ENCODE results near the gene FAM187B. TPM values are rescaled to one million over a fixed set of nuclear protein-coding genes. Genes with fewer than 3 reads are reported as not detected.
A peak's percentile ranks its signal among the peaks of the same experiment; 100 is the strongest.
"Not testable (repeated sequence)": the region's sequence is repeated elsewhere in the genome, so short reads cannot be mapped to it uniquely, and the experiment has no call there.

Gene FAM187B
- total RNA-seq, 2 experiments from 2014 or later: not detected

DNA sequence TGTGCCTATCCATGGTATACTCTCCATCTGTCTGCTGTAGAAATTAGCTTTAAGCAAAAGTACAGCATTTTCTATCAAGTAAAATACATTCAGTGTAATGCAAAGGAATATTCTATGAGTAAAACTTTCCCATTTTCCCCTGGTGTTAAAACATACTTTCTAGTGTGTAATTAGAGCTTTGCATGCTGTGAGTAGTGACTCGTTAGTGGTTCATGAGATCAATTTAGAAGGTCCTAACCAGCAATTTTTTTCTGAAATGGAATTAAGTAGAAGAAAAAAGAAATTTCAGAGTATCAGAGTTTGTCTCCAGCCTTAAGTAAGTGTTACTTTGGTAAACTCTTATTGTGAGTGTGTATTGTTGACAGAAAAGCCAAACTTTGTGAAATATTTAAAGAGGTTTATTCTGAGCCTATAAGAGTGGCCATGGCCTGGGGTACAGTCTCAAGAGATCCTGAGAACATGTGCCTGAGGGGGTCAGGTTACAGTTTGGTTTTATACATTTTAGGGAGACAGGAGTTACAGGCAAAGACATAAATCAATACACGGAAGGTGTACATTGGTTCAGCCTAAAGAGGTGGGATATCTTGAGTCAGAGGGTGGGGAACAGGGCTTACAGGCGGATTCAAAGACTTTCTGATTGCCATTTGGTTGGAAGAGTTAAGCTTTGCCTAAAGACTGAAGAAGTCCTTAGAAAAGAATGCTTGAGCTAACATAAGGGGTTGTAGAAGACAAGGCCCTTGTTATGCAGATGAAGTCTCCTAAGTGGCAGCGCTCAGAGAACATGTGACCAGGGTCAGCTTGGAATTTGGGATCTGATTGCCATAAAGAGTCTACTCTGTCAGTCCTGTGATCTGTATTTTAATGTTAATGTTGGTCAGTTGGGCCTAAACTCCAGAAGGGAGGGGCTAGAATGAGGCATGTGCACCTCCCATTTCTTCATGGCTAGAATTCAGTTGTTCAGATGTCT lies 25.5 kb downstream of the FAM187B start:
- intact Hi-C loops (cut with micrococcal nuclease): no loop called here
- CTCF ChIA-PET: interaction anchor here (0.6 kb wide), 1 partner anchor 23 kb away, joined by 4 read pairs; no protein-coding TSS in a partner anchor
- H3K4me3 Mint-ChIP-seq: no peak overlapping the region
- H3K27me3 Mint-ChIP-seq (ENCODE audit: low read depth): no peaks in the 10 kb centered on the region
- peak overlapping the region; percentile 92 for H3K27ac Mint-ChIP-seq
- H3K9me3 Mint-ChIP-seq: peaks cover 1% of the 10 kb centered on the region
- H3K4me1 Mint-ChIP-seq (ENCODE audit: low read depth): peaks cover 71% of the 10 kb centered on the region
- DNase-seq: no peak
- H3K36me3 Mint-ChIP-seq (ENCODE audit: low read depth): no peaks in the 10 kb centered on the region

DNA sequence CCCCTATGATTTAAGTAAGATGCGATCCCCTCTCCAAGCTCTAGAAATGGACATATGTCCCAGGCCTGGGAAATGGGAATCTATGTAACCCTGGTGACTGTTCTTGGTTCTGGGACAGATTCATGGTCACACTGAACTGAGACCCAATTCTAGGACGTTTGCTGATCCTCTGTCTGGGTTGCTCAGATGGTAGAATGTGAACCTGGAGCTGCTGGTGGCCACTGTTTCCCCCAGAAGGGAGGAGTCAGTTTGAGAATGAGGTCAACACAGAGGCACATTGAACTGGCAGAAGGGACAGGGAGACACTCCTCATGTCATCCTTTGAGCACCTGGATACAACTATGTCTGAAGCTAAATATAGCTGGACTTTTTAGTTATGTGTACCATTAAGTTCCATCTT lies 29.1 kb downstream of the FAM187B start:
- CTCF ChIA-PET: no interaction called here
- H3K27me3 Mint-ChIP-seq (ENCODE audit: low read depth): no peaks in the 10 kb centered on the region
- intact Hi-C loops (cut with micrococcal nuclease): no loop called here
- H3K9me3 Mint-ChIP-seq: no peaks in the 10 kb centered on the region
- H3K36me3 Mint-ChIP-seq (ENCODE audit: low read depth): no peaks in the 10 kb centered on the region
- DNase-seq: no peak
- no peak overlapping the region for H3K27ac Mint-ChIP-seq
- H3K4me3 Mint-ChIP-seq: no peak overlapping the region
- peaks cover 45% of the 10 kb centered on the region for H3K4me1 Mint-ChIP-seq (ENCODE audit: low read depth)

DNA sequence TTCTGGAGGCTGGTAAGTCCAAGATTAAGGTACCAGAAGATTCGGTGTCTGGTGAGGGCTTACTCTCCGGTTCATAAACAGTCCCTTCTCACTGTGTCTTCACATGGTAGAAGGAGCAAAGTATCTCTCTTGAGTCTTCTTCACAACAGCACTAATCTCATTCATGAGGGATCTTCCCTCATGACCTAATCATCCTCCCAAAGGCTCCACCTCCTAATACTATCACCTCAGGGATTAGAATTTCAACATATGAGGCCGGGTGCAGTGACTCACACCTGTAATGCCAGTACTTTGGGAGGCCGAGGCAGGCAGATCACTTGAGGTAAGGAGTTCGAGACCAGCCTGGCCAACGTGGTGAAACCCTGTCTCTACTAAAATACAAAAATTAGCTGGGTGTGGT lies 31.7 kb downstream of the FAM187B start:
- intact Hi-C loops (cut with micrococcal nuclease): loop anchor here (2.0 kb wide), 1 partner anchor 18 kb away; no protein-coding TSS in a partner anchor
- H3K36me3 Mint-ChIP-seq (ENCODE audit: low read depth); H3K27ac Mint-ChIP-seq; CTCF ChIA-PET; H3K9me3 Mint-ChIP-seq; H3K27me3 Mint-ChIP-seq (ENCODE audit: low read depth); H3K4me3 Mint-ChIP-seq: not testable (repeated sequence)
- H3K4me1 Mint-ChIP-seq (ENCODE audit: low read depth): peaks cover 21% of the 10 kb centered on the region
- DNase-seq: peak; percentile 51

DNA sequence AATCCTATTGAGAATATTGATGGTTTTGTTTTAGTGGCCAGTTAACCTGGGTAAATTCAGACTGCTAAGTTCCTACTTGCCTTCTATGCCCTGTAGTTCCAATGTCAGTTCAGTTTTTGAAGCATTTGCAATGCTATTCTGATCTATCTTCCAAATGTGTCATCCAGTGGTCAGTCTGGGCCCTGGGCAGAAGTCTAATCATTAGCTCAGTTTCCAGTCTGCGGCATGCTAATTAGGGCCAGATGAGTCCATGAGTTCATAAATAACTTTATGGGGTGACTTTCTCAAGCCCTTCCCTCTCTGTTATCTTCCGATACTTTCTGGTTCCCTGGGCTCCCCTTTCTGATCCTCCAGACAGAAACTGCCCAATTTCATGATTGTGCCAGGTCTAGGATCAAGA lies 32.7 kb downstream of the FAM187B start:
- Mint-ChIP-seq H3K27me3 (ENCODE audit: low read depth) (no peaks in the 10 kb centered on the region), H3K4me1 (ENCODE audit: low read depth) (peaks cover 13% of the 10 kb centered on the region), H3K9me3 (no peaks in the 10 kb centered on the region), H3K4me3 (no peak overlapping the region), H3K27ac (no peak overlapping the region), H3K36me3 (ENCODE audit: low read depth) (no peaks in the 10 kb centered on the region)
- CTCF ChIA-PET: interaction anchor here (0.6 to 0.8 kb wide), 3 partner anchors 16 to 273 kb away, joined by 3 to 4 read pairs (median 3); no protein-coding TSS in a partner anchor
- intact Hi-C loops (cut with micrococcal nuclease): loop anchor here (2.0 kb wide), 1 partner anchor 19 kb away; no protein-coding TSS in a partner anchor
- no peak for DNase-seq

DNA sequence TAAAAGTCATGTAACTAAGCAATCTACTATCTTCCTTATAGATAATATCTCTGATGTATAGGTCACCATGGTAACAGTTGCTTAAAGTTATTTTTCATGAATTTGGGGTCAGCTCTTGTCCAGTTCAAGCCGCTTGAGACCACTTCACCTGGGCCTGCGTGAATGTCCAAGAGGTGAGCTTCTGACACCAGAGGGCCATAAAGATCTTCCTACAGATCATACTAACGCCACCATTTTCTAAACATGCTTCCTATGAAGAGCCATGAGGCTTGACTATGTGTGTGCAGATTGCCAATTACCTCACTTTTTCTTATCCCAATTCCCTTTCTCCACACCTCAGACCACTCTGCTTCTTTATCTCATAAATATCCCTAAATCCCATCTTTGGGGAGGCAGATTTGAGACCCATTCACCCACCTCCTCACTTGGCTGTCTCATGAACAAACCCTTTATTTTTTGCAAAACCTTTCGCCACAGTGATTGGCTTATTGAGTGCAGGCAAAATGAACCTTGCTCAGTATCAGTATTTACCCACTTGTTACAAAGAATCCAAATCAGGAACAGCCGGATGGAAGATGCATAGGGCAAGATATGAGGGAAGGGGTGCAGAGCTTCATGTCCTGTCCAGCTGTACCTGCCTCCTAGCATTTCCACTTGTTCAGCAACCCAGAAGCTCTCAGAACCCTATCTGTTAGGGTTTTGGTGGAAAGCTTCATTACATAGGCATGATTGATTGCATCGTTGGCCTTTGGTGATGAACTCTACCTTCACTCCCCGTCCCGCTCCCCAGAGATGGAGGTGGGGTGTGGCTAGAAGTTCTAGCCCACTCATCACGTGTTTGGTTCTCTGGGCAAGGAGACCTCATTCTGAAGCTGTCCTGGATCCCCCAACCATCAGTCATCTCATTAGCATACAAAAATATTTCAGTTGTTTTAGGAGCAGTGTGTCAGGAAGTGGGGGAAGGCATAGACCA lies 34.2 kb downstream of the FAM187B start:
- H3K9me3 Mint-ChIP-seq: no peaks in the 10 kb centered on the region
- intact Hi-C loops (cut with micrococcal nuclease): no loop called here
- H3K4me1 Mint-ChIP-seq (ENCODE audit: low read depth): peaks cover 9% of the 10 kb centered on the region
- CTCF ChIA-PET: interaction anchor here (1.5 kb wide), 1 partner anchor 23 kb away, joined by 4 read pairs; no protein-coding TSS in a partner anchor
- no peaks in the 10 kb centered on the region for H3K27me3 Mint-ChIP-seq (ENCODE audit: low read depth)
- DNase-seq: no peak
- no peak overlapping the region for H3K27ac Mint-ChIP-seq
- H3K36me3 Mint-ChIP-seq (ENCODE audit: low read depth): no peaks in the 10 kb centered on the region
- H3K4me3 Mint-ChIP-seq: no peak overlapping the region

DNA sequence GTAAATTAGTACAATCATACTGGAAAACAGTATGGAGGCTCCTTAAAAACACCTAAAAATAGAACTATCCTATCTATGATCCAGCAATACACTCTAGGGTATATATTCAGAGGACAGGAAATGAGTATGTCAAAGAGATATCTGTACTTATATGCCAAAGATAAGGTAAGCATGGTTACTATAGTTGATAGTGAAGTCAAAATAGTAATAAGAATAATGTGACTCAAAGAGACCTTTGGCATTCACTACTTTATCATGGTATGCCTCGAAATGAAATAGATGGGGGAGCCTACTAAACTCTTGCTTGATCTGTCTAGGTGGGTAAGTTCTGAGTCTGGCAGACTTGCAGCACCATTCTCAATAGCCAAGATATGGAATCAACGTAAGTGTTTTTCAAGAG lies 43.7 kb downstream of the FAM187B start:
- no peaks in the 10 kb centered on the region for H3K36me3 Mint-ChIP-seq (ENCODE audit: low read depth)
- no peak overlapping the region for H3K27ac Mint-ChIP-seq
- CTCF ChIA-PET: interaction anchor here (0.7 kb wide), 1 partner anchor 16 kb away, joined by 3 read pairs; no protein-coding TSS in a partner anchor
- H3K4me3 Mint-ChIP-seq: no peak overlapping the region
- intact Hi-C loops (cut with micrococcal nuclease): no loop called here
- H3K27me3 Mint-ChIP-seq (ENCODE audit: low read depth): no peaks in the 10 kb centered on the region
- H3K9me3 Mint-ChIP-seq: peaks cover 4% of the 10 kb centered on the region
- peaks cover under 1% of the 10 kb centered on the region for H3K4me1 Mint-ChIP-seq (ENCODE audit: low read depth)
- DNase-seq: no peak

DNA sequence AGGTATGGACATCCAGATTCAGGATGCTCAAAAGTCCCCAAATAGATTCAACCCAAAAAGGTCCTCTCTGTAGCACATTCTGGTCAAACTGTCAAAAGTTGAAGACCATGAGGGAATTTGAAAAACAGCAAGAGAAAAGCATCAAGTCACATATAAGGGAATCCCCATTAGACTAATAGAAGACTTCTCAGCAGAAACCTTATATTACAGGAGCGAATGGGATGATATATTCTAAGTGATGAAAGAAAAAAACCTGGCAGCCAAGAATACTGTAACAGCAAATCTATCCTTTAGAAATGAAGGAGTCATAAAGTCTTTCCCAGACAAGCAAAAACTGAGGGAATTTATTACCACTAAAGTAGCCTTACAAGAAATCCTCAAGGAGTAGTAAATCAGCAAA lies 44.3 kb downstream of the FAM187B start:
- Mint-ChIP-seq H3K36me3 (ENCODE audit: low read depth) (no peaks in the 10 kb centered on the region), H3K4me3 (no peak overlapping the region), H3K27ac (no peak overlapping the region), H3K27me3 (ENCODE audit: low read depth) (no peaks in the 10 kb centered on the region), H3K9me3 (peaks cover 4% of the 10 kb centered on the region), H3K4me1 (ENCODE audit: low read depth) (peaks cover 6% of the 10 kb centered on the region)
- no peak for DNase-seq
- CTCF ChIA-PET: interaction anchor here (0.6 kb wide), 1 partner anchor 8 kb away, joined by 3 read pairs; no protein-coding TSS in a partner anchor
- intact Hi-C loops (cut with micrococcal nuclease): no loop called here

DNA sequence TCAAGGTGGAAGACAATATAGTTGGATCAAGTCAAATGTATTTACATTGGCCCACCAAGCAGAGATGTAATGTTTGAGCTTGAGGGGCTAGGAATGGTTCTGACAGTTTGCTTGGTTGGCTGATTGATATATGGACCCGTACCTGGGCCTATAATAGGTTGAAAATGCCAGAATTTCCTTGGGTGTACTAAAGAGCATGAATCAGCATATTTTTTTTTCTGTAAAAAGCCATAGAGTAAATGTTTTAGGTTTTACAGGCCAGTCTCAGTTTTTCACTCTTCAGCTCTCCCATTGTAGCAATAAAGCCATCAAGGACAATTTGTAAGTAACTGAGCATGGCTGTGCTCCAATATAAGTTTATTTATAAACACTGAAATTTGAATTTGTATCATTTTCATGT lies 47.2 kb downstream of the FAM187B start:
- Mint-ChIP-seq H3K36me3 (ENCODE audit: low read depth) (peaks cover 1% of the 10 kb centered on the region), H3K27ac (no peak overlapping the region), H3K4me1 (ENCODE audit: low read depth) (peaks cover 16% of the 10 kb centered on the region), H3K9me3 (peaks cover 11% of the 10 kb centered on the region), H3K4me3 (no peak overlapping the region), H3K27me3 (ENCODE audit: low read depth) (no peaks in the 10 kb centered on the region)
- intact Hi-C loops (cut with micrococcal nuclease): no loop called here
- DNase-seq: no peak
- CTCF ChIA-PET: no interaction called here

DNA sequence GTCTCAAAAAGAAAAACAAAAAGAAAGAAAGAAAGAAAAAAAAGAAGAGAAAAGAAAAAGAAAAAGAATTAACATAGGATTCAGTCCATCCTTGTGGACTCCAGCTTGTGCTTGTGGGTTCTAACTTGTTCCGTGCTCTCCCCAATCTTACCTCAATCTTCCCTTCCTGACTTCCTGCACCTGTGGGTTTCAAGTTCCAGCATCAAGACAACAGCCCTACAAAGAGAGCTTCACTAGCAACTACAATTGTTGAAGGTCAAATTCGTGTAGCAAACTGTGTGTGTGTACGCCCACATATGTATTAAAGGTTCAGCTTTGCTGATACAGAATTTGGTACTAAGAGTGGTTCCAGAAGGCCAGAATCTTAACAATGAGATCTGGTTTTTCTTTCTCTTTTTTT lies 48.7 kb downstream of the FAM187B start:
- H3K4me1 Mint-ChIP-seq (ENCODE audit: low read depth): peaks cover 24% of the 10 kb centered on the region
- peaks cover 11% of the 10 kb centered on the region for H3K9me3 Mint-ChIP-seq
- no peak overlapping the region for H3K4me3 Mint-ChIP-seq
- intact Hi-C loops (cut with micrococcal nuclease): no loop called here
- DNase-seq: no peak
- no peaks in the 10 kb centered on the region for H3K27me3 Mint-ChIP-seq (ENCODE audit: low read depth)
- CTCF ChIA-PET: interaction anchor here (0.6 to 1.2 kb wide), 3 partner anchors 19 to 136 kb away, joined by 4 to 5 read pairs (median 5); no protein-coding TSS in a partner anchor
- H3K36me3 Mint-ChIP-seq (ENCODE audit: low read depth): peaks cover 1% of the 10 kb centered on the region
- no peak overlapping the region for H3K27ac Mint-ChIP-seq

DNA sequence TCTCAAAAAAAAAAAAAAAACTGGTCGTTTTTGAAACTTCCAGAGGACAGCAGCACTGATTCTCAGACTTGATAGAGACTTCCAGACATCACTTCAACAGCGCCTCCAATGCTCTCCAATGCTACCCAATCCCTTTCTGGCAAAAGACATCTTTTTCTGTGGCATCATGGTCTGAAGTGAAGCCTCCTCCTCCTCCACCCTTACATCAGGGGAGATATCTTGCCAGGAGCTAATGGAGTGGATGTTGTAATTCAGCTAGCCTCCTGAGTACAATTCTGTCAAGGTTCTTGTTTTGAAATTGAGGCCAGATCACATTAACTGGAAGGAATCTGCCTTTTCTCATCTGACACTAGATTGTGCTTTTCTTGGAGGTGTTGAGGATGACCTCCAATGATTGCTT lies 49.8 kb downstream of the FAM187B start:
- CTCF ChIA-PET: interaction anchor here (1.2 kb wide), 1 partner anchor 135 kb away, joined by 5 read pairs; no protein-coding TSS in a partner anchor
- H3K27me3 Mint-ChIP-seq (ENCODE audit: low read depth): no peaks in the 10 kb centered on the region
- H3K9me3 Mint-ChIP-seq: peaks cover 7% of the 10 kb centered on the region
- H3K27ac Mint-ChIP-seq: no peak overlapping the region
- DNase-seq: no peak
- peaks cover 26% of the 10 kb centered on the region for H3K4me1 Mint-ChIP-seq (ENCODE audit: low read depth)
- intact Hi-C loops (cut with micrococcal nuclease): no loop called here
- H3K4me3 Mint-ChIP-seq: no peak overlapping the region
- H3K36me3 Mint-ChIP-seq (ENCODE audit: low read depth): peaks cover 1% of the 10 kb centered on the region

DNA sequence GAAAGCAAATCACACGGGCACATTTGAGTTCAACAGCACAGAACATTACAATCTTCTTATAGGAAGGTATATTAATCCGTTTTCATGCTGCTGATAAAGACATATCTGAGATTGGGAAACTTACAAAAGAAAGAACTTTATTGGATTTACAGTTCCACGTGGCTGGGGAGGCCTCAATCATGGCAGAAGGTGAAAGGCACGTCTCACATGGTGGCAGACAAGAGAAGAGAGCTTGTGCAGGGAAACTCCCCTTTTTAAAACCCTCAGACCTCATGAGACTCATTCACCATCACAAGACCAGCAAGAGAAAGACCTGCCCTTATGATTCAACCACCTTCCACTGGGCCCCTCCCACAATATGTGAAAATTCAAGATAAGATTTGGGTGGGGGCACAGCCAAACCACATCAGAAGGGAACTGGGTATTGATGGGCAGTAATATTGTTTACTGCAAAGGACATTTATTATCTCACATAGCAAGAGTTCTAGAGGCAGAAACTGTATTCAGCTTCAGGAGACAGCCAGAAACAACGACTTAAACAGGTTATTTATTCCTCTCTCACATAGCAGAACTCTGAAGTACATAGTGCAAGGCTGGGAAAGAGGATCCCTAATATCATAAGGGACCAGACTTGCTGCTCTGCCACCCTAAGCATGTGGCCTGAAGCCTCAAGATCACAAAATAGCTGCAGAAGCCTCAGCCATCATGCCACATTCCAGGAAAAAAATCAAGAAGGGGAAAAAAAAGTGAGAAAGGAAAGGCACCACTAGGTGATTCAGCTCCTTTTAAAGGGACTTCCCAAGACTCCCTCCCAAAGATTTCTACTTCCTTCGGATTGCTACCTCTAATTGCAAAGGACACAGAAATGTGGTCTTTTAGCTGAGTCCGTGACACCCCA lies 50.9 kb downstream of the FAM187B start:
- intact Hi-C loops (cut with micrococcal nuclease): no loop called here
- peaks cover 6% of the 10 kb centered on the region for H3K36me3 Mint-ChIP-seq (ENCODE audit: low read depth)
- peaks cover 7% of the 10 kb centered on the region for H3K9me3 Mint-ChIP-seq
- H3K4me3 Mint-ChIP-seq: no peak overlapping the region
- no peaks in the 10 kb centered on the region for H3K27me3 Mint-ChIP-seq (ENCODE audit: low read depth)
- CTCF ChIA-PET: no interaction called here
- H3K27ac Mint-ChIP-seq: no peak overlapping the region
- peaks cover 28% of the 10 kb centered on the region for H3K4me1 Mint-ChIP-seq (ENCODE audit: low read depth)
- no peak for DNase-seq

All from activated naive CD4-positive, alpha-beta T cell treated with anti-CD3 and anti-CD28 coated beads for 36 hours (primary cell).